ENCODE measurements around the gene P2RY8.
"Not testable (repeated sequence)": the region's sequence is repeated elsewhere in the genome, so short reads cannot be mapped to it uniquely, and the experiment has no call there.

The P2RY8 gene

GRCh38 chrX:1462110-1462509 lies 74.9 kb downstream of the P2RY8 start:
- H3K27me3 Mint-ChIP-seq = no peaks in the 10 kb centered on the region
- H3K36me3 Mint-ChIP-seq = peaks cover 2% of the 10 kb centered on the region
- H3K4me3 Mint-ChIP-seq = peak overlapping the region; percentile 20
- no peaks in the 10 kb centered on the region for H3K9me3 Mint-ChIP-seq (ENCODE audit: low read depth)
- H3K4me1 Mint-ChIP-seq (ENCODE audit: low read depth) = peaks cover 54% of the 10 kb centered on the region
- H3K27ac Mint-ChIP-seq = peak overlapping the region; percentile 93

GRCh38 chrX:1455948-1456280 lies 81.1 kb downstream of the P2RY8 start:
- Mint-ChIP-seq H3K36me3 (no peaks in the 10 kb centered on the region), H3K27me3 (no peaks in the 10 kb centered on the region), H3K27ac (peak overlapping the region; percentile 77), H3K4me3 (no peak overlapping the region), H3K4me1 (ENCODE audit: low read depth) (peaks cover 11% of the 10 kb centered on the region), H3K9me3 (ENCODE audit: low read depth) (no peaks in the 10 kb centered on the region)

- Mint-ChIP-seq H3K27me3 (no peaks in the 10 kb centered on the region), H3K27ac (peak overlapping the region; percentile 61), H3K9me3 (ENCODE audit: low read depth) (peaks cover 3% of the 10 kb centered on the region), H3K4me1 (ENCODE audit: low read depth) (peaks cover 21% of the 10 kb centered on the region), H3K4me3 (peak overlapping the region; percentile 73), H3K36me3 (peaks cover under 1% of the 10 kb centered on the region)
These were observed 82.8 kb downstream of the P2RY8 start for GRCh38 chrX:1453951-1454785.

- peaks cover 8% of the 10 kb centered on the region for H3K9me3 Mint-ChIP-seq (ENCODE audit: low read depth)
- H3K4me3 Mint-ChIP-seq = peak overlapping the region; percentile 84
- no peaks in the 10 kb centered on the region for H3K27me3 Mint-ChIP-seq
- H3K4me1 Mint-ChIP-seq (ENCODE audit: low read depth) = peaks cover 22% of the 10 kb centered on the region
- peaks cover 8% of the 10 kb centered on the region for H3K36me3 Mint-ChIP-seq
- H3K27ac Mint-ChIP-seq = peak overlapping the region; percentile 91
These were observed 83.6 kb downstream of the P2RY8 start for GRCh38 chrX:1453395-1453783.

- H3K27ac Mint-ChIP-seq = peak within 1 kb of the TSS; percentile 91
- H3K9me3 Mint-ChIP-seq (ENCODE audit: low read depth) = peaks cover 8% of the 10 kb centered on the region
- H3K36me3 Mint-ChIP-seq = peaks cover 12% of the 10 kb centered on the region
- no peaks in the 10 kb centered on the region for H3K27me3 Mint-ChIP-seq
- peaks cover 25% of the 10 kb centered on the region for H3K4me1 Mint-ChIP-seq (ENCODE audit: low read depth)
- peak within 1 kb of the TSS; percentile 87 for H3K4me3 Mint-ChIP-seq
These were observed 84.2 kb downstream of the P2RY8 start, which contains the start of gene ASMTL for GRCh38 chrX:1452516-1453394. ASMTL (minus strand) TSS chrX:1452909; CDS start chrX:1452840, 69 bp downstream.

- H3K4me3 Mint-ChIP-seq = peak overlapping the region; percentile 87
- peak overlapping the region; percentile 91 for H3K27ac Mint-ChIP-seq
- H3K27me3 Mint-ChIP-seq = no peaks in the 10 kb centered on the region
- peaks cover 27% of the 10 kb centered on the region for H3K4me1 Mint-ChIP-seq (ENCODE audit: low read depth)
- peaks cover 17% of the 10 kb centered on the region for H3K36me3 Mint-ChIP-seq
- H3K9me3 Mint-ChIP-seq (ENCODE audit: low read depth) = peaks cover 8% of the 10 kb centered on the region
These were observed 85.1 kb downstream of the P2RY8 start for GRCh38 chrX:1451661-1452515.

- Mint-ChIP-seq H3K27ac (no peak overlapping the region), H3K4me1 (ENCODE audit: low read depth) (peaks cover 27% of the 10 kb centered on the region), H3K4me3 (no peak overlapping the region), H3K27me3 (no peaks in the 10 kb centered on the region), H3K9me3 (ENCODE audit: low read depth) (peaks cover 8% of the 10 kb centered on the region), H3K36me3 (peaks cover 17% of the 10 kb centered on the region)
These were observed 85.7 kb downstream of the P2RY8 start for GRCh38 chrX:1451251-1451660.

- H3K4me1 Mint-ChIP-seq (ENCODE audit: low read depth) = peaks cover 23% of the 10 kb centered on the region
- H3K9me3 Mint-ChIP-seq (ENCODE audit: low read depth) = peaks cover 8% of the 10 kb centered on the region
- no peak overlapping the region for H3K4me3 Mint-ChIP-seq
- H3K36me3 Mint-ChIP-seq = peaks cover 21% of the 10 kb centered on the region
- H3K27ac Mint-ChIP-seq = no peak overlapping the region
- H3K27me3 Mint-ChIP-seq = no peaks in the 10 kb centered on the region
These were observed 86.4 kb downstream of the P2RY8 start for GRCh38 chrX:1450361-1451161.

GRCh38 chrX:1449823-1450149 lies 87.2 kb downstream of the P2RY8 start:
- Mint-ChIP-seq H3K36me3 (peaks cover 25% of the 10 kb centered on the region), H3K27me3 (no peaks in the 10 kb centered on the region), H3K27ac (no peak overlapping the region), H3K9me3 (ENCODE audit: low read depth) (peaks cover 8% of the 10 kb centered on the region), H3K4me3 (no peak overlapping the region), H3K4me1 (ENCODE audit: low read depth) (peaks cover 21% of the 10 kb centered on the region)

GRCh38 chrX:1449036-1449822 lies 87.8 kb downstream of the P2RY8 start:
- Mint-ChIP-seq H3K36me3 (peaks cover 28% of the 10 kb centered on the region), H3K27me3 (no peaks in the 10 kb centered on the region), H3K4me3 (no peak overlapping the region), H3K9me3 (ENCODE audit: low read depth) (peaks cover 8% of the 10 kb centered on the region), H3K27ac (no peak overlapping the region), H3K4me1 (ENCODE audit: low read depth) (peaks cover 17% of the 10 kb centered on the region)

GRCh38 chrX:1448573-1449001 lies 88.4 kb downstream of the P2RY8 start:
- not testable (repeated sequence) for H3K27me3 Mint-ChIP-seq; H3K9me3 Mint-ChIP-seq (ENCODE audit: low read depth); H3K4me3 Mint-ChIP-seq; H3K27ac Mint-ChIP-seq
- Mint-ChIP-seq H3K4me1 (ENCODE audit: low read depth) (peaks cover 18% of the 10 kb centered on the region), H3K36me3 (peaks cover 32% of the 10 kb centered on the region)

GRCh38 chrX:1447969-1448572 lies 88.9 kb downstream of the P2RY8 start:
- H3K27ac Mint-ChIP-seq; H3K9me3 Mint-ChIP-seq (ENCODE audit: low read depth); H3K27me3 Mint-ChIP-seq; H3K4me3 Mint-ChIP-seq: not testable (repeated sequence)
- peaks cover 33% of the 10 kb centered on the region for H3K36me3 Mint-ChIP-seq
- H3K4me1 Mint-ChIP-seq (ENCODE audit: low read depth) = peaks cover 18% of the 10 kb centered on the region
